HEK293 (cell line): ENCODE data around the gene TMEM184C.

Source experiments
- CTCF ChIA-PET: fragments of 350-600 bp; formaldehyde crosslinking; extraction: SDS; loops from one replicate; lab custom pipeline; 2021; ENCODE audit warnings: antibody characterized with exemption; lab: Yijun Ruan, JAX
- POLR2A ChIA-PET: fragments of 300-600 bp; formaldehyde crosslinking; extraction: SDS; loops from one replicate; lab custom pipeline; 2020; ENCODE audit warnings: antibody characterized with exemption, inconsistent platforms; lab: Yijun Ruan, JAX
- H3K27ac ChIP-seq: fragments of 200-500 bp; sonication (Bioruptor generic); 2 replicates; pipeline ENCODE4 v1.5.1; 2014; ENCODE audit warnings: low read depth, low read length, control low read depth, inconsistent platforms; ENCODE audit errors: extremely low read depth
- H3K36me3 ChIP-seq, 2 experiments: fragments of 200-500 bp in 1 of 2; sonication (Bioruptor generic) in 1 of 2; 1 replicate in 1 of 2; 2 replicates in 1 of 2; pipeline ENCODE4 v1.5.1; 2014 to 2017; ENCODE audit warnings: inconsistent platforms in 2 of 2, low read length in 2 of 2; ENCODE audit not compliant: control insufficient read depth in 2 of 2, insufficient read depth in 1 of 2
- H3K4me1 ChIP-seq: fragments of 200-500 bp; sonication (Bioruptor generic); 2 replicates; pipeline ENCODE4 v1.5.1; 2014; ENCODE audit warnings: mild to moderate bottlenecking, low read length, inconsistent platforms; ENCODE audit not compliant: control insufficient read depth, insufficient read depth
- H3K4me3 ChIP-seq: 2 replicates; pipeline ENCODE4 v1.5.1; 2011; ENCODE audit warnings: low read depth, mild to moderate bottlenecking, control low read depth, low read length, moderate library complexity
- H3K9me3 ChIP-seq: fragments of 200-500 bp; sonication (Bioruptor generic); 2 replicates; pipeline ENCODE4 v1.5.1; 2014; ENCODE audit warnings: low read depth, low read length, inconsistent platforms; ENCODE audit not compliant: control insufficient read depth, insufficient read depth
- ATF2 ChIP-seq: fragments of 450-650 bp; formaldehyde crosslinking; IDR thresholded peaks from 2 replicates; pipeline ENCODE4 v1.5.1; 2016; ENCODE audit warnings: missing biosample characterization, missing genetic modification characterization, low read depth
- BCL11B ChIP-seq: fragments of 450-650 bp; formaldehyde crosslinking; IDR thresholded peaks from 2 replicates; pipeline ENCODE4 v1.5.1; 2016; ENCODE audit warnings: low read depth, missing biosample characterization, missing genetic modification characterization
- ELK4 ChIP-seq: IDR thresholded peaks from 2 replicates; pipeline ENCODE4 v1.6.1; 2011; ENCODE audit warnings: mild to moderate bottlenecking, low read depth, low read length, borderline replicate concordance
- HIC1 ChIP-seq: fragments of 450-650 bp; formaldehyde crosslinking; IDR thresholded peaks from 2 replicates; pipeline ENCODE4 v1.5.1; 2016; ENCODE audit warnings: missing biosample characterization, missing genetic modification characterization
- HOXA7 ChIP-seq: sonication (generic); formaldehyde crosslinking; IDR thresholded peaks from 2 replicates; pipeline ENCODE4 v1.8.1; 2022; ENCODE audit warnings: missing genetic modification reagents, borderline replicate concordance
- KLF7 ChIP-seq: fragments of 450-650 bp; formaldehyde crosslinking; IDR thresholded peaks from 2 replicates; pipeline ENCODE4 v1.5.1; 2016; ENCODE audit warnings: missing biosample characterization, missing genetic modification characterization, borderline replicate concordance
- PRDM6 ChIP-seq: fragments of 450-650 bp; formaldehyde crosslinking; IDR thresholded peaks from 2 replicates; pipeline ENCODE4 v1.5.1; 2017; ENCODE audit warnings: missing biosample characterization, missing genetic modification characterization
- RBAK ChIP-seq: fragments of 450-650 bp; formaldehyde crosslinking; IDR thresholded peaks from 2 replicates; pipeline ENCODE4 v1.5.1; 2016; ENCODE audit warnings: missing biosample characterization, missing genetic modification characterization
- REPIN1 ChIP-seq: fragments of 450-650 bp; formaldehyde crosslinking; IDR thresholded peaks from 2 replicates; pipeline ENCODE4 v1.5.1; 2017; ENCODE audit warnings: missing biosample characterization, missing genetic modification characterization, low read depth
- ZBTB6 ChIP-seq: fragments of 450-650 bp; formaldehyde crosslinking; IDR thresholded peaks from 2 replicates; pipeline ENCODE4 v1.5.1; 2017; ENCODE audit warnings: missing biosample characterization, missing genetic modification characterization
- ZBTB7A ChIP-seq: fragments of 450-650 bp; formaldehyde crosslinking; IDR thresholded peaks from 2 replicates; pipeline ENCODE4 v1.5.1; 2016; ENCODE audit warnings: low read depth, missing biosample characterization, missing genetic modification characterization
- ZNF112 ChIP-seq: fragments of 450-650 bp; formaldehyde crosslinking; IDR thresholded peaks from 2 replicates; pipeline ENCODE4 v1.5.0; 2017; ENCODE audit warnings: missing biosample characterization, missing genetic modification characterization
- ZNF133 ChIP-seq: fragments of 450-650 bp; formaldehyde crosslinking; IDR thresholded peaks from 2 replicates; pipeline ENCODE4 v1.5.1; 2016; ENCODE audit warnings: missing biosample characterization, missing genetic modification characterization
- ZNF148 ChIP-seq: fragments of 450-650 bp; formaldehyde crosslinking; IDR thresholded peaks from 2 replicates; pipeline ENCODE4 v1.5.0; 2017; ENCODE audit warnings: missing biosample characterization, missing genetic modification characterization, borderline replicate concordance
- ZNF169 ChIP-seq: fragments of 450-650 bp; formaldehyde crosslinking; IDR thresholded peaks from 2 replicates; pipeline ENCODE4 v1.5.1; 2016; ENCODE audit warnings: missing biosample characterization, missing genetic modification characterization
- ZNF2 ChIP-seq: fragments of 450-650 bp; formaldehyde crosslinking; IDR thresholded peaks from 2 replicates; pipeline ENCODE4 v1.5.1; 2016; ENCODE audit warnings: missing biosample characterization, missing genetic modification characterization
- ZNF211 ChIP-seq: fragments of 450-650 bp; formaldehyde crosslinking; IDR thresholded peaks from 2 replicates; pipeline ENCODE4 v1.5.1; 2016; ENCODE audit warnings: low read depth, missing biosample characterization, missing genetic modification characterization
- ZNF324 ChIP-seq: fragments of 450-650 bp; formaldehyde crosslinking; IDR thresholded peaks from 2 replicates; pipeline ENCODE4 v1.5.1; 2016; ENCODE audit warnings: missing biosample characterization, missing genetic modification characterization
- ZNF37A ChIP-seq: fragments of 450-650 bp; IDR thresholded peaks from 2 replicates; pipeline ENCODE4 v1.5.1; 2018; ENCODE audit warnings: missing biosample characterization, missing genetic modification characterization
- ZNF391 ChIP-seq: fragments of 450-650 bp; formaldehyde crosslinking; IDR thresholded peaks from 2 replicates; pipeline ENCODE4 v1.5.1; 2016; ENCODE audit warnings: low read depth, missing biosample characterization, missing genetic modification characterization, borderline replicate concordance
- ZNF558 ChIP-seq: fragments of 450-650 bp; formaldehyde crosslinking; IDR thresholded peaks from 2 replicates; pipeline ENCODE4 v1.5.1; 2016; ENCODE audit warnings: missing biosample characterization, missing genetic modification characterization
- ZNF701 ChIP-seq: fragments of 450-650 bp; formaldehyde crosslinking; IDR thresholded peaks from 2 replicates; pipeline ENCODE4 v1.5.1; 2016; ENCODE audit warnings: missing biosample characterization, missing genetic modification characterization
- ZNF776 ChIP-seq: fragments of 450-650 bp; formaldehyde crosslinking; IDR thresholded peaks from 2 replicates; pipeline ENCODE4 v1.5.0; 2017; ENCODE audit warnings: missing biosample characterization, missing genetic modification characterization, borderline replicate concordance
- ZSCAN18 ChIP-seq: fragments of 450-650 bp; formaldehyde crosslinking; IDR thresholded peaks from 2 replicates; pipeline ENCODE4 v1.5.1; 2016; ENCODE audit warnings: missing biosample characterization, missing genetic modification characterization

Gene TMEM184C

GRCh38 chr4:147644471-147644870, 27.3 kb downstream of the TMEM184C start:
- TF ChIP-seq ZNF148 = no peak
- TF ChIP-seq HOXA7 (CRISPR knock-in tag) = no peak
- TF ChIP-seq ZSCAN18 (tag by site-specific recombination) = no peak
- no peak for TF ChIP-seq RBAK (tag by site-specific recombination)
- no peak for TF ChIP-seq ZNF558 (tag by site-specific recombination)
- no peak for TF ChIP-seq ATF2 (tag by site-specific recombination)
- TF ChIP-seq KLF7 (tag by site-specific recombination) = no peak
- TF ChIP-seq ZNF776 (tag by site-specific recombination) = no peak
- no peak for TF ChIP-seq HIC1
- no peak for TF ChIP-seq ZNF133 (tag by site-specific recombination)
- TF ChIP-seq ZNF391 (tag by site-specific recombination) = no peak
- no peak for TF ChIP-seq ZNF701 (tag by site-specific recombination)
- H3K9me3 ChIP-seq = no peaks in the 10 kb centered on the region
- POLR2A ChIA-PET = interaction anchor here (0.6 kb wide), 1 partner anchor 802 kb away, joined by 4 read pairs; no protein-coding TSS in a partner anchor

GRCh38 chr4:147645099-147645498, 27.9 kb downstream of the TMEM184C start:
- H3K9me3 ChIP-seq = no peaks in the 10 kb centered on the region
- no peaks in the 10 kb centered on the region for H3K4me1 ChIP-seq
- CTCF ChIA-PET = interaction anchor here (3.1 kb wide), 1 partner anchor 222 kb away, joined by 15 read pairs; no protein-coding TSS in a partner anchor
- no peak overlapping the region for H3K27ac ChIP-seq
- no peak overlapping the region for H3K4me3 ChIP-seq
- peaks cover 0 to 30% of the 10 kb centered on the region in 2 experiments; a peak in 2 of 3 replicates for H3K36me3 ChIP-seq
- POLR2A ChIA-PET = no interaction called here
- TF ChIP-seq ZBTB6 (no peak), PRDM6 (no peak), ZNF324 (no peak), REPIN1 (no peak), ZBTB7A (tag by site-specific recombination) (no peak), ZNF37A (tag by site-specific recombination) (no peak), ZNF112 (tag by site-specific recombination) (no peak), BCL11B (tag by site-specific recombination) (no peak), ZNF169 (tag by site-specific recombination) (no peak), ZNF211 (tag by site-specific recombination) (no peak), ZNF2 (tag by site-specific recombination) (no peak), ELK4 (no peak)

More at GRCh38 chr4:147644471-147644870, 27.3 kb downstream of the TMEM184C start:
- Histone ChIP-seq H3K4me1 (no peaks in the 10 kb centered on the region), H3K36me3 (peaks cover 0 to 30% of the 10 kb centered on the region in 2 experiments; a peak in 2 of 3 replicates), H3K27ac (no peak overlapping the region), H3K4me3 (no peak overlapping the region)
- CTCF ChIA-PET = interaction anchor here (3.1 kb wide), 1 partner anchor 222 kb away, joined by 15 read pairs; no protein-coding TSS in a partner anchor
